Stimulated activated CD8-positive, alpha-beta memory T cell treated with anti-CD3 and anti-CD28 coated beads, Interleukin-15, amount 100 ng/mL, for 48 hours (primary cell): Measurements from ENCODE around the gene APOL3.
"Not testable (repeated sequence)": the region's sequence is repeated elsewhere in the genome, so short reads cannot be mapped to it uniquely, and the experiment has no call there.

Experiments
- DNase-seq, 2 donors: peaks; one replicate each; pipeline ENCODE4 v3.0.0-alpha.2; 2020; ENCODE audit warnings: low read depth in 2 of 2

The APOL3 gene

GRCh38 chr22:36193171-36193570 lies 32.6 kb upstream of the APOL3 start:
- no peak for DNase-seq

GRCh38 chr22:36192542-36192941 lies 32.0 kb upstream of the APOL3 start:
- no peak for DNase-seq

- no peak for DNase-seq
These were observed 30.7 kb upstream of the APOL3 start for GRCh38 chr22:36191106-36191836.

GRCh38 chr22:36187862-36188261 lies 27.3 kb upstream of the APOL3 start:
- not testable (repeated sequence) for DNase-seq

- DNase-seq, result no peak
These were observed 25.5 kb upstream of the APOL3 start for GRCh38 chr22:36185828-36186624.

- no peak for DNase-seq
These were observed 24.0 kb upstream of the APOL3 start for GRCh38 chr22:36184433-36185025.

- DNase-seq, result no peak
These were observed 22.9 kb upstream of the APOL3 start for GRCh38 chr22:36183446-36183845.

GRCh38 chr22:36182857-36183256 lies 22.3 kb upstream of the APOL3 start:
- DNase-seq, result no peak

- DNase-seq, result no peak
These were observed 21.5 kb upstream of the APOL3 start for GRCh38 chr22:36182056-36182455.

GRCh38 chr22:36180928-36181327 lies 20.4 kb upstream of the APOL3 start:
- no peak for DNase-seq

GRCh38 chr22:36180038-36180880 lies 19.7 kb upstream of the APOL3 start:
- peak; percentile 63 to 71 for DNase-seq

- DNase-seq, result no peak
These were observed 16.6 kb upstream of the APOL3 start for GRCh38 chr22:36177160-36177559.

- no peak for DNase-seq
These were observed 15.3 kb upstream of the APOL3 start for GRCh38 chr22:36175892-36176291.

- no peak for DNase-seq
These were observed 11.4 kb upstream of the APOL3 start for GRCh38 chr22:36171941-36172340.

- DNase-seq, result no peak
These were observed 6.1 kb upstream of the APOL3 start for GRCh38 chr22:36166518-36167220.

- no peak for DNase-seq
These were observed 5.5 kb upstream of the APOL3 start for GRCh38 chr22:36166086-36166485.

GRCh38 chr22:36165141-36165540 lies 4.6 kb upstream of the APOL3 start:
- DNase-seq, result no peak

GRCh38 chr22:36164621-36165020 lies 4.1 kb upstream of the APOL3 start:
- no peak for DNase-seq

GRCh38 chr22:36163497-36163896 lies 2.9 kb upstream of the APOL3 start:
- no peak for DNase-seq

- DNase-seq, result no peak
These were observed 1.8 kb upstream of the APOL3 start for GRCh38 chr22:36162127-36163034.
